Stomach (tissue), 9 donors: ENCODE measurements around the gene LRFN2. TPM values are rescaled to one million over a fixed set of nuclear protein-coding genes. Genes with fewer than 3 reads are reported as not detected.
A peak's percentile ranks its signal among the peaks of the same experiment; 100 is the strongest.

Experiments
- DNase-seq, 2 donors: peaks; one replicate each; pipeline versions ENCODE4 v3.0.0 to v3.0.0-alpha.2; 2013 to 2019
- H3K27ac ChIP-seq, 5 donors: fragments of 200-600 bp in 4 of 5; sonication (generic) in 4 of 5; one replicate each; pipeline ENCODE4 v1.5.1; 2013 to 2019; ENCODE audit warnings: mild to moderate bottlenecking in 1 of 5, moderate library complexity in 1 of 5
- H3K27me3 ChIP-seq, 3 donors: fragments of 200-600 bp; sonication (generic); one replicate each; pipeline ENCODE4 v1.5.1; 2017 to 2019; ENCODE audit warnings: mixed run types in 1 of 3
- H3K36me3 ChIP-seq, 4 donors: fragments of 200-600 bp; sonication (generic); 1 replicate in 3 of 4; 2 replicates in 1 of 4; pipeline ENCODE4 v1.5.1; 2016 to 2019
- H3K4me1 ChIP-seq, 4 donors: fragments of 200-600 bp; sonication (generic); one replicate each; pipeline ENCODE4 v1.5.1; 2016 to 2019
- H3K4me3 ChIP-seq, 4 donors: fragments of 200-600 bp; sonication (generic) in 3 of 4; one replicate each; pipeline ENCODE4 v1.5.1; 2016 to 2019; ENCODE audit warnings: mild to moderate bottlenecking in 1 of 4
- H3K9me3 ChIP-seq, 4 donors: fragments of 200-600 bp; sonication (generic); one replicate each; pipeline ENCODE4 v1.5.1; 2016 to 2019
- CTCF ChIP-seq, 7 experiments: fragments of 450-650 bp in 4 of 7; fragments of 200-600 bp in 3 of 7; sonication (generic) in 3 of 7; IDR thresholded peaks; one replicate each; pipeline ENCODE4 v1.5.1; 2016 to 2019; ENCODE audit warnings: antibody characterized with exemption in 7 of 7, control low read depth in 2 of 7, mild to moderate bottlenecking in 1 of 7
- EP300 ChIP-seq: sonication (generic); formaldehyde crosslinking; IDR thresholded peaks from one replicate; pipeline ENCODE4 v1.6.1; 2017; ENCODE audit warnings: antibody characterized with exemption
- POLR2A ChIP-seq, 4 donors: fragments of 450-650 bp; IDR thresholded peaks; one replicate each; pipeline ENCODE4 v1.6.1; 2016; ENCODE audit warnings: antibody characterized with exemption in 4 of 4, control low read depth in 2 of 4, mild to moderate bottlenecking in 1 of 4, moderate library complexity in 1 of 4
- POLR2AphosphoS5 ChIP-seq, 3 donors: sonication (generic); formaldehyde crosslinking; IDR thresholded peaks; one replicate each; pipeline ENCODE4 v1.6.1; 2016; ENCODE audit warnings: antibody characterized with exemption in 3 of 3
- WGBS, 5 donors: extraction: QIAGEN DNeasy Blood & Tissue Kit in 3 of 5; methylation state at CpG; one replicate each; pipeline versions ENCODE4 v1.1.5 to v1.1.7; 2013 to 2018; 5-methylcytosine and 5-hydroxymethylcytosine counted together
- intact Hi-C: fragments of 100-400 bp; cut with DNase I; formaldehyde crosslinking; loops from one replicate; pipeline ENCODE4 v1.15.1; 2023; ENCODE audit warnings: low total_unique reads
- polyA plus RNA-seq, 3 donors: library from polyadenylated mRNA; stranded (reverse); fragments of 200-250 nt; gene quantifications; one replicate each; pipeline ENCODE4 v1.2.3, GENCODE V29; 2013
- total RNA-seq, 5 donors: library from RNA; depleted of rRNA; stranded (reverse); fragments of >200 nt; gene quantifications; one replicate each; pipeline versions ENCODE4 v1.1.0 to v1.2.3, GENCODE V29; 2014 to 2016
- donor health status: healthy with polysubstance abuse.
- donor health status: Bipolar disorder and iron deficiency.
- donor health status: healthy.

Gene LRFN2
- total and polyA plus RNA-seq, 8 donors: 0.10 TPM; not detected in 7

DNA sequence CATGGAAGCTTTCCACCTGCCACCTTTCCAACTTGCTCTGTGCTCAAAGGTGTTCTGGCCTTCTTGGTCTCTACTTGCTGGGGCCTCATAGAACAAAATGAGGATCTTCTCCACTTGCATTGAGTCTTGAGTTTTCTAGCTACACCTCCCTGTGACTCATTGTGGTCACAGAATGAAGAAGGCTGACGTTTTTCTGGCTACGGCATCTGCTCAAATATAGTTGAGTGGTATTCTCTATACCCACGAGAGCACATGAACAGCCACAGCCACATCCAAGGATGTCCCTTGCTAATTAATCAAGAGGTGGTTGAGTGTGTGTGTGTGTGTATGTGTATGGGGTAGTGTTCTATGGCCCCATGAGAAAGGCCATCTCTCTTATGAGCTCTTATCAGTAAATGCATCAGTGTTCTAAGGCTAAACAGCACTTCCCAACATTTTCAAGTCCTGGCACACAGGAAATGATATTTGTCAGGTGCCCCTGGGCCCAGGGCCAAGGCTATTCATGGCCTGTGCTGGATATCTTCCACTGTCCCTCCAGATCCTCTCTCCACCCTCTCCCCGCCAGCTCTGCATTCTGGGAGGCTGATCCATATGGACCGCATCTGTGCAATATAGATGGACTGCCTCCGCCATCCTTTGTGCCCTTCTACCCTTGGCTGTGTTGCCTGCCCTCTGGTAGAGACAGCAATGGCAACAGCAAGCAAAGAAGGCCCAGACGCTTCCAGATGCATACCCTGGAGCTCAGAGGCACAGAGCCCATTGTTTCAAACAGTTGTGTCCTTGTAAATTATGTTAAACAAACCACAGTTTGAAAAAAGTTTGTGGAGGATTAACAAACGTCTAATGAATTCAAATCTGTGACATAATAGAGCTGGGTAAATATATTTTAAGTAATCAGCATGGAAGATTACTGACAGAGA, 150.2 kb downstream of the LRFN2 start:
- Histone ChIP-seq H3K27ac (no peak overlapping the region), H3K36me3 (no peaks in the 10 kb centered on the region), H3K4me3 (no peak overlapping the region), H3K27me3 (no peaks in the 10 kb centered on the region), H3K4me1 (no peaks in the 10 kb centered on the region), H3K9me3 (no peaks in the 10 kb centered on the region)
- DNase-seq: no peak
- TF ChIP-seq POLR2AphosphoS5 (IDR thresholded peaks at IDR 0.05): no peak
- no peak for TF ChIP-seq EP300
- TF ChIP-seq CTCF (IDR thresholded peaks at IDR 0.05): no peak
- no peak for TF ChIP-seq POLR2A (IDR thresholded peaks at IDR 0.05)
- intact Hi-C loops: no loop called here
- WGBS, 5 donors: 70 to 86% (median 76%) methylated on average over 8 of the region's 8 CpGs

- intact Hi-C loops: no loop called here
- no peaks in the 10 kb centered on the region for H3K27me3 ChIP-seq
- no peak for TF ChIP-seq EP300
- TF ChIP-seq POLR2AphosphoS5 (IDR thresholded peaks at IDR 0.05): no peak
- no peak for TF ChIP-seq CTCF (IDR thresholded peaks at IDR 0.05)
- H3K27ac ChIP-seq: no peak overlapping the region
- no peak overlapping the region for H3K4me3 ChIP-seq
- H3K36me3 ChIP-seq: no peaks in the 10 kb centered on the region
- H3K4me1 ChIP-seq: no peaks in the 10 kb centered on the region
- H3K9me3 ChIP-seq: no peaks in the 10 kb centered on the region
- 83 to 100% (median 89%) methylated on average over 6 of the region's 6 CpGs for WGBS, 5 donors
- no peak for DNase-seq
Observed at GRCh38 chr6:40432982-40433381, 154.2 kb downstream of the LRFN2 start.

DNA sequence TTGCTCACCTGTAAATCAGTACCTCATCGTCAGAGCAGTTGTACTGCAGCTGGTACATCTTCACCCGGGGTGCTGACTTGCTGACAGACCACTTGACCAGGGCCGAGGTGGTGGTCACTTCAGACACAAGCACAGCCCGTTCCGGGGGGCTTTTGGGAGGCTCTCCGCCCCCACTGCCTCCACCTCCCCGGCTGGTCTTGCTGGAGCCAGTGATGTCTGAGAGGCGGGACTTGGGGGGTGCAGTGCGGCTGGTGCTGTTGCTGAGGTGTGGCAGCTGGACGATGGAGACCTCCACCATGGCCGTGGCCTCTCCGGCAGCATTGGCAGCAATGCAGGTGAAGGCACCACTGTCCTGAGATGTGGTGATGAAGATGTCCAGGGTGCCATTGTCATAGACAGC, 155.5 kb downstream of the LRFN2 start:
- no peaks in the 10 kb centered on the region for H3K9me3 ChIP-seq
- no peak overlapping the region for H3K4me3 ChIP-seq
- no peaks in the 10 kb centered on the region for H3K27me3 ChIP-seq
- no peak for TF ChIP-seq POLR2A (IDR thresholded peaks at IDR 0.05)
- TF ChIP-seq POLR2AphosphoS5 (IDR thresholded peaks at IDR 0.05): no peak
- TF ChIP-seq CTCF (IDR thresholded peaks at IDR 0.05): no peak
- no peak for TF ChIP-seq EP300
- no peak overlapping the region for H3K27ac ChIP-seq
- DNase-seq: no peak
- peaks cover 0 to 8% (median 2%) of the 10 kb centered on the region in 4 donors for H3K4me1 ChIP-seq
- intact Hi-C loops: no loop called here
- 82 to 95% (median 91%) methylated on average over 3 to 12 of the region's 12 CpGs for WGBS, 5 donors
- no peaks in the 10 kb centered on the region for H3K36me3 ChIP-seq

- WGBS, 5 donors: 20 to 51% (median 28%) methylated on average over 3 of the region's 3 CpGs
- intact Hi-C loops: no loop called here
Observed at GRCh38 chr6:40427196-40427595, 160.0 kb downstream of the LRFN2 start.

More at GRCh38 chr6:40427196-40427595, 160.0 kb downstream of the LRFN2 start:
- H3K27me3 ChIP-seq: no peaks in the 10 kb centered on the region
- no peaks in the 10 kb centered on the region for H3K36me3 ChIP-seq
- H3K9me3 ChIP-seq: no peaks in the 10 kb centered on the region
- TF ChIP-seq POLR2AphosphoS5 (IDR thresholded peaks at IDR 0.05) (no peak), EP300 (no peak), POLR2A (IDR thresholded peaks at IDR 0.05) (no peak), CTCF (IDR thresholded peaks at IDR 0.05) (no peak)
- peaks cover 0 to 19% (median 5%) of the 10 kb centered on the region in 4 donors for H3K4me1 ChIP-seq
- no peak overlapping the region for H3K27ac ChIP-seq
- H3K4me3 ChIP-seq: no peak overlapping the region
- DNase-seq: peak in 1 of 2 donors; percentile 37
